BE2C (cell line): Measurements from ENCODE around the gene PBX3.

Source experiments
- DNase-seq: peaks from one replicate; pipeline ENCODE4 v3.0.0-alpha.2; 2020
- H3K27me3 ChIP-seq: fragments of 250-450 bp; sonication (Bioruptor Pico); 2 replicates; pipeline ENCODE4 v1.5.1; 2020; ENCODE audit warnings: mild to moderate bottlenecking
- H3K36me3 ChIP-seq: fragments of 250-450 bp; sonication (Bioruptor Pico); 2 replicates; pipeline ENCODE4 v1.5.1; 2020; ENCODE audit warnings: mild to moderate bottlenecking
- H3K4me1 ChIP-seq: fragments of 250-450 bp; sonication (Bioruptor Pico); 2 replicates; pipeline ENCODE4 v1.5.1; 2020
- H3K4me3 ChIP-seq: 2 replicates; pipeline ENCODE4 v1.5.1; 2011; ENCODE audit warnings: low read depth, low read length
- H3K9me3 ChIP-seq: fragments of 250-450 bp; sonication (Bioruptor Pico); 2 replicates; pipeline ENCODE4 v1.5.1; 2020
- TF ChIP-seq, protein P1 (sequence below): IDR thresholded peaks from 2 replicates; pipeline ENCODE4 v1.5.1; 2012; ENCODE audit warnings: mild to moderate bottlenecking, low read depth, low read length

PBX3 gene

DNA sequence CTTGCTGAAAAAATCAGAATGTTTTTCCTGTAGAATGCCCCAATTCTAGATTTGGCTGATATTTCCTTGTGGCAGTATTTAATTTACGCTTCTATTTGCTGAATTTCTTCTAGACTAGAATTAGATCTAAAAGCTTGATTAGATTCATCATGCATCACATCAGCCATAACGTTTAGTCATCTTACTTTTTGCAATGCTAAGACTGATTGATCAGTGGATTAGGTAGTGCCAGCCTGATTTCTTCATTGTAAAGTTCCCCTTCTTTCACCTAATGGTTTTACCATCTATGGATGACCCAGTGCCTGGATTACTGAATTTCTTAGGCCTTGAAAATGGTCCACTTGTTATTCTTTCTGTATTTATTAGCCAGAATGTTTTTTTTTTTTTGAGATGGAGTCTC lies 83.9 kb downstream of the PBX3 start:
- DNase-seq: no peak
- Histone ChIP-seq H3K27me3 (no peaks in the 10 kb centered on the region), H3K36me3 (no peaks in the 10 kb centered on the region; the same call in 1 of the 2 replicates), H3K4me1 (peaks cover 14% of the 10 kb centered on the region), H3K9me3 (no peaks in the 10 kb centered on the region), H3K4me3 (no peak overlapping the region)
- TF ChIP-seq, protein P1, sequence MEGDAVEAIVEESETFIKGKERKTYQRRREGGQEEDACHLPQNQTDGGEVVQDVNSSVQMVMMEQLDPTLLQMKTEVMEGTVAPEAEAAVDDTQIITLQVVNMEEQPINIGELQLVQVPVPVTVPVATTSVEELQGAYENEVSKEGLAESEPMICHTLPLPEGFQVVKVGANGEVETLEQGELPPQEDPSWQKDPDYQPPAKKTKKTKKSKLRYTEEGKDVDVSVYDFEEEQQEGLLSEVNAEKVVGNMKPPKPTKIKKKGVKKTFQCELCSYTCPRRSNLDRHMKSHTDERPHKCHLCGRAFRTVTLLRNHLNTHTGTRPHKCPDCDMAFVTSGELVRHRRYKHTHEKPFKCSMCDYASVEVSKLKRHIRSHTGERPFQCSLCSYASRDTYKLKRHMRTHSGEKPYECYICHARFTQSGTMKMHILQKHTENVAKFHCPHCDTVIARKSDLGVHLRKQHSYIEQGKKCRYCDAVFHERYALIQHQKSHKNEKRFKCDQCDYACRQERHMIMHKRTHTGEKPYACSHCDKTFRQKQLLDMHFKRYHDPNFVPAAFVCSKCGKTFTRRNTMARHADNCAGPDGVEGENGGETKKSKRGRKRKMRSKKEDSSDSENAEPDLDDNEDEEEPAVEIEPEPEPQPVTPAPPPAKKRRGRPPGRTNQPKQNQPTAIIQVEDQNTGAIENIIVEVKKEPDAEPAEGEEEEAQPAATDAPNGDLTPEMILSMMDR: no peak

DNA sequence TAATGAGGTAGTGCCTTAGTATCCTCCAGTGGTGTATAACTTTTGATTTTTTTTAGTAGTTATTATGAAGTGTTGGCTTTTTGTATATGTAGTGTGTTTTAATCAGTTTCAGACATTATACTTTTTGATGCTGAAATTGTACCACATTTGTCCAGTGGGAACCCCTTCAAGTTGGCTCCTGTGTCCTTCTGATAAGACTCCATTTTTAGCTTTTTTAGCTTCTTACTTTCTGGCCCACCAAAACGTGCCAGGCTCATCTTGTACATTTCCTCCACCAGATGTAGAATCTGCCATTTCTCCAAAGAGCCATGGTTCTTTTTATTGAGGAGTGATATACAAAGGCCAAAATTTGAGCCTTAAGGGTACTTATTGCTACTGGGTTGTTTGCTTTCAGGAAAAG lies 84.4 kb downstream of the PBX3 start:
- H3K27me3 ChIP-seq: no peaks in the 10 kb centered on the region
- TF ChIP-seq, protein P1: no peak
- H3K4me1 ChIP-seq: peaks cover 14% of the 10 kb centered on the region

DNA sequence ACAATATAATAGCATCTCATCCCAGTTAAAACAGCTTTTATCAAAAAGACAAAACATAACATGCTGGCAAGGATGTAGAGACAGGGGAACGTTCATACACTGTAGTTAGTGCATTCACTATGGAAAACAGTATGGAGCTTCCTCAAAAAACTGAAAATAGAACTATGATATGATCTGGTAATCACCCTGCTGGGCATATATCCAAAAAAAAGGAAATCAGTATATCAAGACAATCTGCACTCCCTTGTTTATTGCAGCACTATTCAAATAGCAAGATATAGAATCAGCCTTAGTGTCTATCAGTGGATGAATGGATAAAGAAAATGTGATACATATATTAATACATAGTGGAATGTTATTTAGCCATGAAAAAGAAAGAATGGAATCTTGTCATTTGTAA lies 88.5 kb downstream of the PBX3 start:
- H3K36me3 ChIP-seq: no peaks in the 10 kb centered on the region
- TF ChIP-seq, protein P1: no peak
- no peaks in the 10 kb centered on the region for H3K9me3 ChIP-seq
- H3K4me3 ChIP-seq: no peak overlapping the region
- no peak for DNase-seq
- peaks cover 6% of the 10 kb centered on the region; the same call in 1 of the 2 replicates for H3K4me1 ChIP-seq
- H3K27me3 ChIP-seq: no peaks in the 10 kb centered on the region

More for the DNA sequence above, 84.4 kb downstream of the PBX3 start:
- Histone ChIP-seq H3K4me3 (no peak overlapping the region), H3K9me3 (no peaks in the 10 kb centered on the region), H3K36me3 (no peaks in the 10 kb centered on the region; the same call in 1 of the 2 replicates)
- no peak for DNase-seq

DNA sequence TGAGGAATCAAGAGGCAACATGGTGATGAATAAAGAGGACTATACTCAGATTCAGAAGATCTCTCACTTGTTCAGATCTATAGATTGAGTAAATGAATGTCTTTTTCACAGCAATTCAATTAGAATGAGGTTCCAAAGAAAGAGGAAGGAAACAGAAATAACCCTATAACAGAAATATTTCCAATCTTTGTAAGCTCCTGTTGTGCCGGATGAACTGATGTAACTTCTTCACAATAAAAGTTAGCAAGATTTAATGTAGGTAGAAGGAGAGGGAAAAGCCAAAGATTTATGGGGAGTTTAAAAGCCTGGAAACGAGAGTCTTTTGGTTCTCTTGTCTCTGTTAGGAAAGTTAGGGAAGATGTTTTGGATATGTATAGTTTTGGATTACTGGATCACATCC lies 92.1 kb downstream of the PBX3 start:
- TF ChIP-seq, protein P1: no peak
- Histone ChIP-seq H3K4me1 (peaks cover 22% of the 10 kb centered on the region), H3K9me3 (no peaks in the 10 kb centered on the region), H3K4me3 (no peak overlapping the region), H3K27me3 (no peaks in the 10 kb centered on the region), H3K36me3 (no peaks in the 10 kb centered on the region)
- DNase-seq: no peak

DNA sequence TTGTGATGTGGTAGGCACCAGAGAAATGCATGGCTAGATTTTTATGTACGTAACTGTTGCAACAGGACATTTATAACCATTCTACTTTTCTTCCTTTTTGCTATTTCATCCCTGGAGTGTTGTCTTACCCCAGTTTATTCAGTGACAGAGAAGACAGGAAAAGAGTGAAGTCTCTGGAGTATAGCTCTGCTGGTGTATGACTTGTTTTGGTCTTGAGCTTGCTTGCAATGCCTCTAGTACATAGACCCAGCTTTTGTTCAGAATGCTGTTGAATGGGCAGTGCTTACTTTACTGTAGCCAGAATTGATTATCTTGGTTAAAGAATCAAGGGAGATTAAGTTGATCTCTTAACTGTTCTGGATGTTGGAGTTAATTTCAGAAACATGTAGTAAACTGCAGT lies 94.3 kb downstream of the PBX3 start:
- Histone ChIP-seq H3K4me3 (no peak overlapping the region), H3K9me3 (no peaks in the 10 kb centered on the region), H3K27me3 (no peaks in the 10 kb centered on the region), H3K4me1 (peaks cover 31% of the 10 kb centered on the region), H3K36me3 (no peaks in the 10 kb centered on the region)
- TF ChIP-seq, protein P1: no peak
- DNase-seq: no peak

DNA sequence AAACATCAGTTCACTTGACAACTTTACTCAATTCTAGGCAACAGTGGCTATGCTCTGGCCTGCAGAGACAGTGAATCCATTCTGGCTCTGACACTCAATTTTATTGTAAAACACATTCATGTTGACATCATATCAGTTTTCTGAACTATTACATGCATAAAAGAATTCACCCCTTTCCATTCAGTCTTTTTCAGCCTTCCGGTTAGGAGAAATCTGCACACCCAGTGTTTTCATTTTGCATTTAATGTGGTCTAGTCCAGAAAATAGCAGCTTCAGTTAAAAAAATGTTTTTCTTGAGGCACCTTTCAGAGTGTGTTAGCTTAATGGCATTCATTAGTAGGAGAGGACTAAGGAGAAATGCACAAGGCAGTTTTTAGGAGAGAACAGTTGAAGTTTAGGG lies 95.1 kb downstream of the PBX3 start:
- H3K4me1 ChIP-seq: peaks cover 31% of the 10 kb centered on the region
- TF ChIP-seq, protein P1: no peak
- no peaks in the 10 kb centered on the region for H3K9me3 ChIP-seq
- no peak overlapping the region for H3K4me3 ChIP-seq
- no peaks in the 10 kb centered on the region for H3K27me3 ChIP-seq
- DNase-seq: no peak
- H3K36me3 ChIP-seq: no peaks in the 10 kb centered on the region
